Measurements from ENCODE around the gene EXOC3L4. TPM values are rescaled to one million over a fixed set of nuclear protein-coding genes. Genes with fewer than 3 reads are reported as not detected.

EXOC3L4 gene
- total RNA-seq, 1 donor from 2014 or later = 8.6 TPM

- H3K9me3 ChIP-seq = no peaks in the 10 kb centered on the region
These were observed 28.7 kb upstream of the EXOC3L4 start for GRCh38 chr14:103065861-103066260.

GRCh38 chr14:103066399-103066798, 28.1 kb upstream of the EXOC3L4 start:
- no peak for DNase-seq (ENCODE audit: extremely low spot score in 2 of 2)
- Histone ChIP-seq H3K27me3 (no peaks in the 10 kb centered on the region), H3K4me1 (peaks cover 34% of the 10 kb centered on the region), H3K27ac (no peak overlapping the region), H3K9me3 (no peaks in the 10 kb centered on the region), H3K36me3 (no peaks in the 10 kb centered on the region), H3K4me3 (no peak overlapping the region)
- TF ChIP-seq CTCF (IDR thresholded peaks at IDR 0.05) (no peak), POLR2AphosphoS5 (IDR thresholded peaks at IDR 0.05; ENCODE audit: insufficient read depth in 1 of 2, low read depth in 1 of 2) (peak in 1 of 2 donors; percentile 29)
- intact Hi-C loops (cut with DNase I) = no loop called here

More at GRCh38 chr14:103065861-103066260, 28.7 kb upstream of the EXOC3L4 start:
- no peak for DNase-seq (ENCODE audit: extremely low spot score in 2 of 2)
- TF ChIP-seq CTCF (IDR thresholded peaks at IDR 0.05) = no peak
- no peak for TF ChIP-seq POLR2AphosphoS5 (IDR thresholded peaks at IDR 0.05; ENCODE audit: insufficient read depth in 1 of 2, low read depth in 1 of 2)
- no peak for TF ChIP-seq POLR2A (IDR thresholded peaks at IDR 0.05)
- no peaks in the 10 kb centered on the region for H3K27me3 ChIP-seq
- no peak overlapping the region for H3K4me3 ChIP-seq
- peaks cover 28% of the 10 kb centered on the region for H3K4me1 ChIP-seq
- H3K27ac ChIP-seq = no peak overlapping the region
- H3K36me3 ChIP-seq = no peaks in the 10 kb centered on the region
- intact Hi-C loops (cut with DNase I) = no loop called here

GRCh38 chr14:103067231-103067954, 27.1 kb upstream of the EXOC3L4 start:
- Histone ChIP-seq H3K36me3 (no peaks in the 10 kb centered on the region), H3K27me3 (no peaks in the 10 kb centered on the region), H3K9me3 (no peaks in the 10 kb centered on the region), H3K4me1 (peaks cover 44% of the 10 kb centered on the region), H3K4me3 (no peak overlapping the region), H3K27ac (peak overlapping the region; percentile 74)
- DNase-seq (ENCODE audit: extremely low spot score in 2 of 2) = peak in 1 of 2 donors; percentile 87
- intact Hi-C loops (cut with DNase I) = no loop called here
- TF ChIP-seq POLR2A (IDR thresholded peaks at IDR 0.05) = no peak
- no peak for TF ChIP-seq CTCF (IDR thresholded peaks at IDR 0.05)
- peak in 1 of 2 donors; percentile 45 for TF ChIP-seq POLR2AphosphoS5 (IDR thresholded peaks at IDR 0.05; ENCODE audit: insufficient read depth in 1 of 2, low read depth in 1 of 2)

GRCh38 chr14:103068351-103069073, 26.0 kb upstream of the EXOC3L4 start:
- no peak for TF ChIP-seq POLR2A (IDR thresholded peaks at IDR 0.05)
- TF ChIP-seq POLR2AphosphoS5 (IDR thresholded peaks at IDR 0.05; ENCODE audit: insufficient read depth in 1 of 2, low read depth in 1 of 2) = no peak
- no peak for TF ChIP-seq CTCF (IDR thresholded peaks at IDR 0.05)
- H3K27ac ChIP-seq = peak overlapping the region; percentile 74
- peaks cover 50% of the 10 kb centered on the region for H3K4me1 ChIP-seq
- no peaks in the 10 kb centered on the region for H3K9me3 ChIP-seq
- peak in 1 of 2 donors; percentile 85 for DNase-seq (ENCODE audit: extremely low spot score in 2 of 2)
- H3K27me3 ChIP-seq = no peaks in the 10 kb centered on the region
- H3K36me3 ChIP-seq = no peaks in the 10 kb centered on the region
- H3K4me3 ChIP-seq = no peak overlapping the region
- intact Hi-C loops (cut with DNase I) = no loop called here
